HG03460 (cell line): ENCODE results near the gene FCRL2.

Experiments used
- ATAC-seq: cut with Tn5 transposase; IDR thresholded peaks from one replicate; pipeline ENCODE4 v1.9.1; 2021; ENCODE audit not compliant: unreplicated experiment

FCRL2 gene

GRCh38 chr1:157776971-157777391, at the start of gene FCRL2:
Gene FCRL2, minus strand, starts transcription at chr1:157777132. Its CDS starts 59 bp downstream, at chr1:157777073.
- ATAC-seq = peak; percentile 52

GRCh38 chr1:157820299-157820698, 43.4 kb upstream of the FCRL2 start:
- no peak for ATAC-seq

- ATAC-seq = no peak
These were observed 43.0 kb upstream of the FCRL2 start, which contains the start of gene FCRL1 for GRCh38 chr1:157819896-157820295. Gene FCRL1, minus strand, starts transcription at chr1:157820120. Its CDS starts 83 bp downstream, at chr1:157820037.

- no peak for ATAC-seq
These were observed 42.3 kb upstream of the FCRL2 start for GRCh38 chr1:157819215-157819614.

GRCh38 chr1:157813269-157813668, 36.3 kb upstream of the FCRL2 start:
- ATAC-seq = no peak

- ATAC-seq = peak; percentile 95
These were observed 29.7 kb upstream of the FCRL2 start for GRCh38 chr1:157806431-157807149.

- ATAC-seq = no peak
These were observed 26.9 kb upstream of the FCRL2 start for GRCh38 chr1:157803851-157804250.

- no peak for ATAC-seq
These were observed 23.1 kb upstream of the FCRL2 start for GRCh38 chr1:157799996-157800395.

- no peak for ATAC-seq
These were observed 21.3 kb upstream of the FCRL2 start for GRCh38 chr1:157798211-157798610.

GRCh38 chr1:157785248-157785647, 8.3 kb upstream of the FCRL2 start:
- no peak for ATAC-seq

- no peak for ATAC-seq
These were observed 7.9 kb upstream of the FCRL2 start for GRCh38 chr1:157784801-157785200.

- no peak for ATAC-seq
These were observed 6.0 kb upstream of the FCRL2 start for GRCh38 chr1:157782931-157783330.

- peak; percentile 44 for ATAC-seq
These were observed 4.1 kb upstream of the FCRL2 start for GRCh38 chr1:157781048-157781447.

- ATAC-seq = no peak
These were observed 1.6 kb downstream of the FCRL2 start for GRCh38 chr1:157775101-157775870.

- no peak for ATAC-seq
These were observed 2.5 kb downstream of the FCRL2 start for GRCh38 chr1:157774412-157774811.

GRCh38 chr1:157773493-157774350, 3.2 kb downstream of the FCRL2 start:
- peak; percentile 44 for ATAC-seq

GRCh38 chr1:157771661-157772425, 5.1 kb downstream of the FCRL2 start:
- no peak for ATAC-seq

- ATAC-seq = no peak
These were observed 6.4 kb downstream of the FCRL2 start for GRCh38 chr1:157770442-157771043.

- no peak for ATAC-seq
These were observed 10.1 kb downstream of the FCRL2 start for GRCh38 chr1:157766792-157767191.

- ATAC-seq = no peak
These were observed 18.9 kb downstream of the FCRL2 start for GRCh38 chr1:157758018-157758417.
